Muscle layer of duodenum (tissue), 2 donors: ENCODE data around the gene ANKS1B.
"Not testable (repeated sequence)": the region's sequence is repeated elsewhere in the genome, so short reads cannot be mapped to it uniquely, and the experiment has no call there.

Experiments used
- H3K27ac ChIP-seq: one replicate; pipeline ENCODE4 v1.7.0; 2013; ENCODE audit warnings: mild to moderate bottlenecking, low read length
- H3K27me3 ChIP-seq: one replicate; pipeline ENCODE4 v1.7.0; 2013; ENCODE audit warnings: low read depth, mild to moderate bottlenecking, control low read depth, low read length
- H3K36me3 ChIP-seq, 2 donors: one replicate each; pipeline ENCODE4 v1.7.0; 2013; ENCODE audit warnings: low read length in 2 of 2, control low read depth in 1 of 2, mild to moderate bottlenecking in 1 of 2; ENCODE audit not compliant: insufficient read depth in 2 of 2, control insufficient read depth in 1 of 2
- H3K4me1 ChIP-seq, 2 donors: one replicate each; pipeline ENCODE4 v1.7.0; 2013; ENCODE audit warnings: low read length in 2 of 2, mild to moderate bottlenecking in 2 of 2, control low read depth in 1 of 2, moderate library complexity in 1 of 2; ENCODE audit not compliant: insufficient read depth in 2 of 2, control insufficient read depth in 1 of 2
- H3K4me3 ChIP-seq, 2 donors: one replicate each; pipeline ENCODE4 v1.7.0; 2013; ENCODE audit warnings: low read length in 2 of 2, low read depth in 1 of 2, mild to moderate bottlenecking in 1 of 2
- H3K9me3 ChIP-seq, 2 donors: one replicate each; pipeline ENCODE4 v1.7.0; 2013; ENCODE audit warnings: low read length in 2 of 2, control low read depth in 1 of 2, mild to moderate bottlenecking in 1 of 2; ENCODE audit not compliant: control insufficient read depth in 1 of 2
- donor health status: healthy.

Gene ANKS1B

GRCh38 chr12:99370421-99371138 is 614.2 kb downstream of the ANKS1B start:
- H3K27ac ChIP-seq, result no peak overlapping the region
- no peaks in the 10 kb centered on the region for H3K36me3 ChIP-seq
- no peak overlapping the region for H3K4me3 ChIP-seq
- H3K9me3 ChIP-seq, result no peaks in the 10 kb centered on the region
- H3K4me1 ChIP-seq, result no peaks in the 10 kb centered on the region
- H3K27me3 ChIP-seq, result no peaks in the 10 kb centered on the region

DNA sequence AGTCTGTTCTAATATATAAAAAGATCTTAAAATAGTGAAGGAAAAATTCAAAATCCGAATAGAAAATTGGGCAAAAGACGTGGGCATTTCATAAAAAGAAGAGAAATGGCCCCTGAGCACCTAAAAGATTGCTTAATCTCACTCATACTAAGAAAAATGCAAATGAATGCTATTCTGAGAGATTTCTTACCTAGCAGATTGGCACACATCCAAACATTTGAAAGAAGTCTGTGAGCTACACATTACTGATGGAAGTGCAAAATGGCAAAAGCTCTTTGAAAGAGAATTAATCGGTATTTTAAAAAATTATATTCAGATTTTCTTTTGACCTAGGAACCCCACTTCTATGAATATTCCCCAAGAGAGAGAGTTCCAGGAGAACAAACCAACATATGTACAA is 617.6 kb downstream of the ANKS1B start:
- H3K9me3 ChIP-seq, result no peaks in the 10 kb centered on the region
- no peak overlapping the region for H3K27ac ChIP-seq
- no peaks in the 10 kb centered on the region for H3K27me3 ChIP-seq
- H3K36me3 ChIP-seq, result no peaks in the 10 kb centered on the region
- no peaks in the 10 kb centered on the region for H3K4me1 ChIP-seq
- H3K4me3 ChIP-seq, result no peak overlapping the region

DNA sequence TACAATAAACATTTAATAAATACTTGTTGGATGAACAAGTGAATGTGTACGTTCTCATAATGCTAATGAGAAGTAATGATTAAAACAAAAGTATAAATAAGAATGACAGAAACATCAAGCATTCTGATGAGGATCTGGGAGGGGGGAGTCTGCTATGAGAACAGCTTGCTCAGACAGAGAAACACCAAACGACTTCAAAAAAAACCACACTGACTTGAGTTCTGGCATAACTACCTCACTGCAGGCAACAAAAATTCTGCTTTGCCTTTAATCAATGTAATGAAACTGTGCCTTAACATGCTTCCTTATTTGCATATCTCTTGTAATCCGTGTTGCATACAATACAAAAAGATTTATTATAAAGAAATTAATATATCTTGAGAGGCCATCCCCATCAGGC is 632.5 kb downstream of the ANKS1B start:
- Histone ChIP-seq H3K27me3 (no peaks in the 10 kb centered on the region), H3K9me3 (peaks cover 0 to 5% of the 10 kb centered on the region in 2 donors), H3K4me3 (no peak overlapping the region), H3K27ac (no peak overlapping the region), H3K36me3 (no peaks in the 10 kb centered on the region), H3K4me1 (no peaks in the 10 kb centered on the region)

DNA sequence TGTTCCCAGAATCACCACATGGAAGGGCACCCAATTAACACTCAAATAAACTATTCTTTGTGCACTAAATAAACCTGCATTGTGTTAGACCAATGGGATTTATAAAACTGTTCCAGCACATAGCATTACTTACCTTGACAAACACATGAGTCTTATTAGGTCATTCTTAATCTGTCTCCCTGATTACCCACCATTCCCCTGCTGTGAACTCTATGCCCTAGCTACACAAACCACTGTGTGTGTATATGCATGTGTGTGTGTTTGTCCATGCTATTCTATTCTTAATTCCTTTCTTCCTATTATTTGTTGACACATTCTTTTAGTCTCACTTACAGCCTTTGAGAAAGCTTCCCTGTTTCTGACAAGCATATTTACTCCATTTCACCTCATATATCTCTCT is 640.8 kb downstream of the ANKS1B start:
- H3K9me3 ChIP-seq, result no peaks in the 10 kb centered on the region
- no peak overlapping the region for H3K27ac ChIP-seq
- H3K4me1 ChIP-seq, result no peaks in the 10 kb centered on the region
- no peaks in the 10 kb centered on the region for H3K36me3 ChIP-seq
- no peaks in the 10 kb centered on the region for H3K27me3 ChIP-seq
- no peak overlapping the region for H3K4me3 ChIP-seq

- H3K4me1 ChIP-seq, result no peaks in the 10 kb centered on the region
- H3K36me3 ChIP-seq, result no peaks in the 10 kb centered on the region
- H3K27ac ChIP-seq, result no peak overlapping the region
- no peak overlapping the region for H3K4me3 ChIP-seq
- H3K9me3 ChIP-seq, result no peaks in the 10 kb centered on the region
- H3K27me3 ChIP-seq, result no peaks in the 10 kb centered on the region
Observed at GRCh38 chr12:99339663-99340062, 645.1 kb downstream of the ANKS1B start.

- Histone ChIP-seq H3K4me3 (no peak overlapping the region), H3K4me1 (no peaks in the 10 kb centered on the region), H3K9me3 (no peaks in the 10 kb centered on the region), H3K36me3 (no peaks in the 10 kb centered on the region), H3K27ac (no peak overlapping the region), H3K27me3 (no peaks in the 10 kb centered on the region)
Observed at GRCh38 chr12:99334285-99335056, 650.3 kb downstream of the ANKS1B start.

- no peaks in the 10 kb centered on the region for H3K36me3 ChIP-seq
- no peak overlapping the region for H3K27ac ChIP-seq
- no peaks in the 10 kb centered on the region for H3K27me3 ChIP-seq
- H3K4me1 ChIP-seq, result no peaks in the 10 kb centered on the region
- H3K9me3 ChIP-seq, result no peaks in the 10 kb centered on the region
- no peak overlapping the region for H3K4me3 ChIP-seq
Observed at GRCh38 chr12:99332936-99333591, 651.7 kb downstream of the ANKS1B start.

DNA sequence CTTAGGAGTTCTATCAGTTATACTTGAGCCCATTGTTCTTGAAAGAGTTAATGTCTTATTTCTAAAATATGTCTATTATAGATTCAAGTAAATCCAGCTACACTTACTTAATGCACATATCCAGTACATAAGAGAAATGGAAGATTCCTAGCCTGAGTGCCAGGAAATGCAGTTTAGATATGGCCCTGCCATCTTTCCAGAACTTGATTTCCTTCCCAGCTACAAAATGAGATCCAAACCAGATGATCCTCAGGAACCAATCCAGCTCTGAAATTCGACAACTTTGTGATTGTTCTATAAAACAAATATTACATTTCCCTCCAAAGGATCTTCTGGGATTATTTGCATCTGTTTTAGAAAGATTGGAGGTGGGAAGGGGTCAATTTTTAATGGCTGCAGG is 654.5 kb downstream of the ANKS1B start:
- Histone ChIP-seq H3K4me1 (no peaks in the 10 kb centered on the region), H3K4me3 (no peak overlapping the region), H3K36me3 (no peaks in the 10 kb centered on the region), H3K27me3 (no peaks in the 10 kb centered on the region), H3K9me3 (no peaks in the 10 kb centered on the region), H3K27ac (no peak overlapping the region)

GRCh38 chr12:99321210-99321609 is 663.5 kb downstream of the ANKS1B start:
- H3K4me1 ChIP-seq, H3K36me3 ChIP-seq, H3K27ac ChIP-seq, H3K27me3 ChIP-seq, H3K9me3 ChIP-seq, H3K4me3 ChIP-seq: not testable (repeated sequence)

DNA sequence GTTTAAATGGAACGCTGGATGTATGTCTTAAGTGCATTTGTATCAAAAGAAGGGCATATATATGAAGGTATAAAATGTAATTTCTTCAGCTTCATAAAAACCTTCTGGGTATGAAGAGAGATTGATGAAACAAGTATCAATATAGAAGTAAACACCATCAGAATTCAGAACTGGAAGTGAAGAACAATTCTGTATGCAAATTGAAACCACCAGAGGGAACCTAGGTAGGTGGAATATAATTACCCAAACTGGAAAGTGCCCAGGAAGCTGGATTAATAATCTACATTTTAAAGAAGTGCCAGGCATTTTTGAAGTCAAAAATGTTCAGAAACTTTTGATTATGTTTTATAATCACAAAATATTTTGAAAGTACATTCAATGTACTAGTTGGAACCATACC is 673.4 kb downstream of the ANKS1B start:
- H3K27ac ChIP-seq, result no peak overlapping the region
- no peaks in the 10 kb centered on the region for H3K4me1 ChIP-seq
- no peaks in the 10 kb centered on the region for H3K9me3 ChIP-seq
- H3K36me3 ChIP-seq, result no peaks in the 10 kb centered on the region
- H3K4me3 ChIP-seq, result no peak overlapping the region
- H3K27me3 ChIP-seq, result no peaks in the 10 kb centered on the region

GRCh38 chr12:99309812-99310211 is 674.9 kb downstream of the ANKS1B start:
- no peaks in the 10 kb centered on the region for H3K9me3 ChIP-seq
- no peaks in the 10 kb centered on the region for H3K36me3 ChIP-seq
- H3K4me1 ChIP-seq, result no peaks in the 10 kb centered on the region
- no peak overlapping the region for H3K27ac ChIP-seq
- no peaks in the 10 kb centered on the region for H3K27me3 ChIP-seq
- no peak overlapping the region for H3K4me3 ChIP-seq
